GM19025 (cell line): Measurements from ENCODE around the gene REN.

ENCODE experiments used
- ATAC-seq: cut with Tn5 transposase; IDR thresholded peaks from one replicate; pipeline ENCODE4 v1.9.1; 2021; ENCODE audit warnings: mild to moderate bottlenecking, low read depth, moderate library complexity; ENCODE audit not compliant: unreplicated experiment

Gene REN

GRCh38 chr1:204139088-204139487, 27.0 kb downstream of the REN start:
- no peak for ATAC-seq

DNA sequence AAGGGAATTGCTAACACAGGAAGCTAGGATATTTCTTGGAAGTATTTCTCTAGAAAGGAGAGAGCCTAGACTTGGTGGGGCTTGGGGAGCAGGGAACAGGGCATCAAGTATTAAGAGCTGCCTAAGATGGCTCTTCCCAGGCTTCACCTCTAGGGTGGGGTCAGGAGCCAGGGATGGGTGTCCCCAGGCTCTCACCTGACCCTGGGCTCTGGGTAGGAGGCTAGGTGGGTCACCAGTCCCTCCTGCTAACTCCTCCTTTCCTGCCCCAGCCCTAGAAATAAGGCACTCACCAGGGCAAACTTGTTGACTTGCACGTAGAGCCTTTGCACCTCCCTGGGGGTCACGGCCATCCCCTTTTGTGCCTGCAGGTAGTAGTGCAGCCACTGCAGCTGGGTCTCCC, 29.3 kb downstream of the REN start:
- ATAC-seq, result no peak

DNA sequence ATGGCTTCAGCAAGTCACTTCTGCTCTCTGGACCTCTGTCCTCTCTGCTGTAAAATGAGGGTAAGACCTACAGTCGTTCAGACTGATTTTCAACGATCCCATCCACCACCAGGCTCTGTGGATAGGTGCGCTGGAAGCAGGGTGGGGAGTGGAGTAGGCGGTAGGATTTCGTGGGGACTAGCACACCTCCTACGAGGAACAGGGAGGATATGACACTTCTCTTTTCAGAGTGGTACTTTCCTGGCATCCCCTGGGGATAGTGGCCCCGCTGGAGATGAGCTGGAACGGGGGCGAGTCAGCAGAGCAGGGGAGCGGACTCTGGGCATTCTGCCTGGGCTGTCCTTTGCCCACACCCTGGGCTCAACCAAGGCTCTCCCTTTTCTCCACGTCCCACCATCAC, 32.0 kb downstream of the REN start:
- no peak for ATAC-seq

- ATAC-seq, result no peak
Measured at GRCh38 chr1:204132718-204133117, 33.4 kb downstream of the REN start.

DNA sequence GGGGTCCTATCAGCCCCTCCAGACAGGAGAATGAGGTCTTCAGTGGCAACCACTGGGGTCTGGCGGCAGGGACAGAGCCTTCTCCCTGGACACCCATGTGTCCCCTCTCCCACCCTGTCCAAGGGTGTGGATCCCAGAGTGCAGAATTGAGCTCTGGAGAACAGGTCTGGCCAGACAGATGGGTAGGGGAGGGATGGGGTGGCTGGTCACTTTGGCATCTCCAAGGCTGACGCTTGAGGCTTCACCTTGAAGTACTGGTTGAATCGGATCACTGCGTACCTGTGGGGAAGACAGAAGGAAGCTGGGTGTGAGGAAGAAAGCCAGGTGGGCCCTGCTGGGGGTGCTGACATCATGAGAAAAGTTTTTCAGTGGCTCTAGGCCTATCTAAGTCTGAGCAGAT, 34.2 kb downstream of the REN start:
- no peak for ATAC-seq

- no peak for ATAC-seq
Measured at GRCh38 chr1:204130981-204131892, 34.9 kb downstream of the REN start.

DNA sequence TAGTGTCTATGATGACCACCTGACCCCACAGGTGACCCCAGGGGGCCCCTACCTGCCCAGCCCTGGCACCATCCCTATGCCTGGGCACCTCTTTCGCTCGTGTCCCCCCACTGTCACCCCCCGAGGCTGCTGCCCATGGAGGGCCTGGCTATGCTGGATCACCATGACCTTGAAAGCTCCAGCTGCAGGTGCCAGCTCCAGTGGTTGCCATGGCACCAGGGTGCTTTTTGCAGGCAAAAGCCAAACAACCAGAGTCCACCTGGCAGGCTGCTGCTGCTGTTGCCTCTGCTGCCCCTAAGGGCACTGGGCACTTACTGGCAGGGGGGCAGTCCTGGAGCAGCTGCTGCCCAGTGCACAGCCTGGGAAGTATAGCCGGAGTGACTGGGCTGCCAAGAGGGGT, 36.0 kb downstream of the REN start:
- ATAC-seq, result no peak

DNA sequence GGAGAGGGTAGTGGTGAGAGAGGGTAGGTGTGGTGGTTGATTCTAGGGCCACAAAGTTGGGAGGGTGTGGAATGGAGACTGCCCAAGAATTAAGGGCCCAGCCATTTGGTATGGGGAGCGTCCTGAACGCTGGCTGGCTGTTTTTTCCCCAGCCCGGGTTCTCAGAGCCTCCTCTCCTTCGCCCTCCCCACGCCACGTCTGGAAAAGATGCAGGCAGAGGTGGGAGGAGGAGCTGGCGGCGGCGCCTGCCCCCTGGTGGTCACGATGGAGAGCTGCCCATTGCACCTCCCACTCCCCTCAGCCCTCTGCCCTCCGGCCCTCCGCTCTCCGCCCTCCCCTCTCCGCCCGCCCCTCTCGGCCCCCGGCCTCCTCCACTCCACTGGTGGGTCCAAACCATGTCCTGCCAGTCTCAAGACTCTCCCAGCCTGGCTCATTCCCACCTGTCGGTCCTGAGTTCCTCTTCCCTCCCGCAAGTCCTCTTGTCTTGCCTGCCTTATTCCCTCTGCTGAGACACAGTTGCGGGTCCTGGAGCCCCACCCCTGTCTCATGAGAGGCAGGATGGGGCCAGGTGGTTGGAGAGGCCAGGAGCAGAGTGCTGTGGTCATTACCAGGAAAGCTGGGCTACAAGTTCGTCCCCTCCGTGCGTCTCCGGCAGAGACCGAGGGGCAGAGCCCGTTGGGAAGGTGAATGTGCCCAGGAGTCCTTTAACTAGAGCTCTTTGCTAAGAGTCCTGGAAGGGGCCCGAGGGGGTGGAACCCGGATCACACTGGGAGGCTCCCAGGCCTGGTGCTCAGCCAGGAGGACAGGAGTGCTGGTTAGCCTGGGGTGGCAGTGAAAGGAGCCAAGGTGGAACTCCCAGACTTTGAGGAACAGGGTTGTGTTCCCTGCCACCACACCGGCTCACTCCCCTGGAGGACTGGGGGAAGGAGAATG, 36.9 kb downstream of the REN start:
- no peak for ATAC-seq

- no peak for ATAC-seq
Measured at GRCh38 chr1:204128464-204128963, 37.6 kb downstream of the REN start.

GRCh38 chr1:204127597-204128242, 38.4 kb downstream of the REN start:
- no peak for ATAC-seq

DNA sequence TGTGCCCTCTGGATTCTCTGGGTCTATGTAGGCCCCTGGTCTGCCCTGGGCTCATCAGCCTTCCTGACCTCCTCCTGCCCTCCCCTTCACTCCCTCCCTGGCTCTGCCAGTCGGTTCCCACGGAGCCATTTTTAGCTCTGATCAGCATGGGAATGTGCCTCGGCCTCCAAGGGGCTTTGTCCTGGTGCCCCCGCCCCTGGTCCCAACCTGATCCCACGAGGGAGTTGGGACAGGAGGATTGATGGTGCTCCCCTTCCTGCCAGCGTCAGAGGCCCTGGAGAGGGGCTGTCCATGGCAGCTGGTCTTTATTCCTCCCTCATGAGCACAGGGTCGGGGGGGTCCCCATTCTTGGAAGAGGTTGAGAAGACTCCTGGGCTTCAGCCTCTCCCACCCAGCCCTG, 39.2 kb downstream of the REN start:
- no peak for ATAC-seq

- no peak for ATAC-seq
Measured at GRCh38 chr1:204126386-204126785, 39.8 kb downstream of the REN start.

GRCh38 chr1:204125759-204126351, 40.3 kb downstream of the REN start:
- ATAC-seq, result no peak

DNA sequence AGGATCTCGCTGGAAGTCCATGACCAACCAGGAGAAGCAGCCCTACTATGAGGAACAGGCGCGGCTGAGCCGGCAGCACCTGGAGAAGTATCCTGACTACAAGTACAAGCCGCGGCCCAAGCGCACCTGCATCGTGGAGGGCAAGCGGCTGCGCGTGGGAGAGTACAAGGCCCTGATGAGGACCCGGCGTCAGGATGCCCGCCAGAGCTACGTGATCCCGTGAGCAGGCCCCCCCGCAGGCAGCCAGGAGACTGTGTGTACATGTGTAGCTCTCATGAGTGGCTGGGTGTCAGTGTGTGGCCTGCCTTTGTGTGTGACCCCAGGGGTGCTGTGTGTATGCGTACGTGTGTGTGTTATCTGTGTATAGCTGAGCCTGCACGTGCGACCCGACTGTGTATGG, 41.5 kb downstream of the REN start:
- ATAC-seq, result no peak

DNA sequence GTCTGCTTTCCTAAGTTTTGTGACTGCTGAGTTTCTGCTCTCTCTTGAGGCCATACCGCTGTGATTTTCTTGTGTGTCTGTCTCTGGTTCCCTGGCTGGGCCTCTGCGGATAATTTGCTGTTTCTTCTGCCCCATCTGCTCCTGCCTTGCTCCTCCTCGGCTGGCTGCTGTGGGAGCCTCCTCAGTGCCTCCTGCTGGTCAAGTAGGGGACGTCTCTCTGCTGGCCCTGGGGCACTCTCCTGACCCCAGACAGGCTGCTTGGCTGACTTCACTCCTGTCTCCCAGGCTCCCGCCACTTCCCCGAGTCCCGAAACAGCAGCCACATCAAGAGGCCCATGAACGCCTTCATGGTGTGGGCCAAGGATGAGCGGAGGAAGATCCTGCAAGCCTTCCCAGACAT, 42.8 kb downstream of the REN start:
- ATAC-seq, result no peak

DNA sequence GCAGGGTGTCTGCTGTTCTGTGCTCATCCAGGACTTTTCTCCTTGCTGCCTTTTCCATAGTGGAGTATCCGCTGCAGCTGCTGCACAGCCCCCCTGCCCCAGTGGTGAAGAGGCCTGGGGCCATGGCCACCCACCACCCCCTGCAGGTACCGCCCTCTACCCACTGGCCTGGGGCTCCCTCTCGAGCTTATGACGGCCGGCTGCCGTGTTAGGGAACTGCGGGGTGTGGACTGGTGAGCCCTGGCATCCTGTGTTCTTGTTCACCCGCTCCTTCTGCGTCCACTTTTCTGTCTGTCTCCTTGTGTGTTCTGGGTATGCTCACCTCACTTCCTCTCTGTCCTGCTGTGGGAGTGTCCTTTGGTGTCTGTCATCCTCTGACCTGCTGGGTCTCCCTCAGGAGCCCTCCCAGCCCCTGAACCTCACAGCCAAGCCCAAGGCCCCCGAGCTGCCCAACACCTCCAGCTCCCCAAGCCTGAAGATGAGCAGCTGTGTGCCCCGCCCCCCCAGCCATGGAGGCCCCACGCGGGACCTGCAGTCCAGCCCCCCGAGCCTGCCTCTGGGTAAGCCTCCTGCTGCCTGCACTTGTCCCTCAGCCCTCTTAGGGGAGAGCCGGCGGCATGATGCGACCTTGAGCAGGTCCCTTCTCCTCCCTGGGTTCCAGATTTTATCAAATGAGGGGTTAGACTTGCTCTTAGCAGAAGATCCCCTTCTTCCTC, 44.1 kb downstream of the REN start:
- ATAC-seq, result no peak

- ATAC-seq, result no peak
Measured at GRCh38 chr1:204116539-204116938, 49.6 kb downstream of the REN start.

- no peak for ATAC-seq
Measured at GRCh38 chr1:204115116-204115515, 51.0 kb downstream of the REN start.

GRCh38 chr1:204114606-204115005, 51.5 kb downstream of the REN start:
- ATAC-seq, result no peak

GRCh38 chr1:204113896-204114295, 52.2 kb downstream of the REN start:
- no peak for ATAC-seq
